Esophagus (tissue), 2 donors: ENCODE measurements around the gene SLC17A8. TPM values are rescaled to one million over a fixed set of nuclear protein-coding genes. Genes with fewer than 3 reads are reported as not detected.
"Not testable (repeated sequence)": the region's sequence is repeated elsewhere in the genome, so short reads cannot be mapped to it uniquely, and the experiment has no call there.

Source experiments
- H3K27ac ChIP-seq, 2 donors: one replicate each; pipeline ENCODE4 v1.5.1; 2013; ENCODE audit warnings: low read depth in 2 of 2, mild to moderate bottlenecking in 2 of 2, inconsistent platforms in 1 of 2, low read length in 1 of 2, moderate library complexity in 1 of 2
- H3K27me3 ChIP-seq, 2 donors: one replicate each; pipeline ENCODE4 v1.6.1; 2013; ENCODE audit warnings: low read length in 2 of 2, control low read depth in 1 of 2, mild to moderate bottlenecking in 1 of 2; ENCODE audit not compliant: insufficient read depth in 2 of 2, control insufficient read depth in 1 of 2
- H3K36me3 ChIP-seq, 2 donors: one replicate each; pipeline ENCODE4 v1.6.1; 2013; ENCODE audit warnings: low read length in 1 of 2; ENCODE audit not compliant: control insufficient read depth in 2 of 2, insufficient read depth in 2 of 2
- H3K4me1 ChIP-seq, 2 donors: one replicate each; pipeline ENCODE4 v1.6.1; 2013; ENCODE audit warnings: low read length in 1 of 2; ENCODE audit not compliant: control insufficient read depth in 2 of 2, insufficient read depth in 2 of 2
- H3K4me3 ChIP-seq, 2 donors: one replicate each; pipeline ENCODE4 v1.5.1; 2013; ENCODE audit warnings: low read length in 2 of 2, mild to moderate bottlenecking in 2 of 2, low read depth in 1 of 2, moderate library complexity in 1 of 2
- H3K9me3 ChIP-seq, 2 donors: one replicate each; pipeline ENCODE4 v1.6.1; 2013; ENCODE audit warnings: mild to moderate bottlenecking in 2 of 2, low read depth in 1 of 2, low read length in 1 of 2, moderate library complexity in 1 of 2; ENCODE audit not compliant: control insufficient read depth in 2 of 2, insufficient read depth in 1 of 2
- WGBS, 2 donors: extraction: QIAGEN DNeasy Blood & Tissue Kit; methylation state at CpG; one replicate each; pipeline ENCODE4 v1.1.7; 2013; 5-methylcytosine and 5-hydroxymethylcytosine counted together
- polyA plus RNA-seq, 2 donors: library from polyadenylated mRNA; stranded (reverse); fragments of 200-250 nt; gene quantifications; one replicate each; pipeline ENCODE4 v1.2.3, GENCODE V29; 2013
- donor health status: healthy with polysubstance abuse.
- donor health status: Bipolar disorder and iron deficiency.

Gene SLC17A8
- polyA plus RNA-seq, 2 donors: not detected

DNA sequence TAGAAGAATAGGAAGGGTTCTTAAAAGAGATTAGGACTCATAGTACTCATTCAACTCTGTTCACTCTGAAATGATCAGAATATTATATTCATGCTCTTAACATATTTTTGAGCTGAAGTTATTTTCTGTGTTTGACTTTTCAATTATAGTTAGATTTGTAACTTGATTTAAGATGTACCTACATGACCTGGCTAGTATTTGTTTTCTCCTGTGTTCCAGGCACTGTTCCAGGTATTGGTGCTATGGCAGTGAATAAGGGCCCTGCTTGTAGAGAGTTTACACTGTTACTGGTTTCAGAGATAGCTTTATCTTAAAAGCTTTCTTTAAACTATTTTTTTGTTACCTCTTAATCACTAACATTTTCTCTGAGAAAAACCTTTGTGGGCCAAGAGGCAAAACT is 19.1 kb upstream of the SLC17A8 start:
- Histone ChIP-seq H3K9me3 (no peaks in the 10 kb centered on the region), H3K36me3 (peaks cover 0 to 4% of the 10 kb centered on the region in 2 donors), H3K4me1 (no peaks in the 10 kb centered on the region), H3K27me3 (no peaks in the 10 kb centered on the region), H3K27ac (no peak overlapping the region), H3K4me3 (no peak overlapping the region)

DNA sequence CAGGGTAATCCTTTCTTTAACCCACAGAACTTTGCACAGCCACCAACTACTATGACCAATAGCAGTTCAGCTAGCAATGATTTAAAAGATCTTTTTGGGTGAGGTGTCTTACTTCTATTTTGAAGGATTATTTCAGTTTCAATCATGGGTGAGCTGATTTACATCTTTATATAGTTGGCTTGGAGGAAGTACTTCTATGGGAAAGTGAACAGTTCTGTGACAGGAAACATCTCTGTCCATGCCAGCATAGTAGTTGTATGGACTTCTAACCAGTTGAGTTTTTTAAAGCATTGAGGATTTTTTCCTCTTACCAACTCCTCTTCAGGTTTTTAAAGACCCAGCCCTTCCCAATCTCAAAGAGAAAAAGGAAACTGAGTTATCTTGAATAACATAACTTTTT is 17.8 kb upstream of the SLC17A8 start:
- H3K4me3 ChIP-seq: no peak overlapping the region
- no peaks in the 10 kb centered on the region for H3K27me3 ChIP-seq
- H3K9me3 ChIP-seq: no peaks in the 10 kb centered on the region
- H3K4me1 ChIP-seq: no peaks in the 10 kb centered on the region
- H3K27ac ChIP-seq: no peak overlapping the region
- H3K36me3 ChIP-seq: peaks cover 0 to 4% of the 10 kb centered on the region in 2 donors

DNA sequence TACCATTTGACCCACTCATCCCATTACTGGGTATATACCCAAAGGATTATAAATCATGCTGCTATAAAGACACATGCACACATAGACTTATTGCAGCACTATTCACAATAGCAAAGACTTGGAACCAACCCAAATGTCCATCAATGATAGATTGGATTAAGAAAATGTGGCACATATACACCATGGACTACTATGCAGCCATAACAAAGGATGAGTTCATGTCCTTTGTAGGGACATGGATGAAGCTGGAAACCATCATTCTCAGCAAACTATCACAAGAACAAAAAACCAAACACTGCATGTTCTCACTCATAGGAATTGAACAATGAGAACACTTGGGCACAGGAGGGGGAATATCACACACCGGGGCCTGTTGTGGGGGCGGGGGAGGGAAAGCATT is 14.0 kb upstream of the SLC17A8 start:
- H3K36me3 ChIP-seq, H3K4me1 ChIP-seq, H3K9me3 ChIP-seq, H3K4me3 ChIP-seq, H3K27ac ChIP-seq, H3K27me3 ChIP-seq: not testable (repeated sequence)
- 95 to 96% methylated on average over 2 of the region's 2 CpGs for WGBS, 2 donors

DNA sequence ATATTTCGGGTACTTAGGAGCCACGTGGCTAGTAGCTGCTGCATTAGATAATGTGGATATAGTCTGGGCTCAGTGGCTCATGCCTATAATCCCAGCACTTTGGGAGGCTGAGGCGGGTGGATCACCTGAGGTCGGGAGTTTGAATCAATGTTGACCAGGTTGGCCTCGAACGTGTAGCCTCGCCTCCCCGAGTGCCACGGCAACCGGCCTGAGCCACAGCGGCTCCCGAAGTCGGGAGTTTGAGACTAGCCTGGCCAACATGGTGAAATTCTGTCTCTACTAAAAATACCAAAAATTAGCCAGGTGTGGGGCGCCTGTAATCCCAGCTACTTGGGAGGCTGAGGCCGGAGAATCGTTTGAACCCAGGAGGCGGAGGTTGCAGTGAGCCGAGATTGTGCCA is 12.5 kb upstream of the SLC17A8 start:
- not testable (repeated sequence) for H3K4me3 ChIP-seq, H3K27me3 ChIP-seq, H3K9me3 ChIP-seq, H3K27ac ChIP-seq, H3K36me3 ChIP-seq, H3K4me1 ChIP-seq
- WGBS, 2 donors: 92 to 97% methylated on average over 18 of the region's 18 CpGs

DNA sequence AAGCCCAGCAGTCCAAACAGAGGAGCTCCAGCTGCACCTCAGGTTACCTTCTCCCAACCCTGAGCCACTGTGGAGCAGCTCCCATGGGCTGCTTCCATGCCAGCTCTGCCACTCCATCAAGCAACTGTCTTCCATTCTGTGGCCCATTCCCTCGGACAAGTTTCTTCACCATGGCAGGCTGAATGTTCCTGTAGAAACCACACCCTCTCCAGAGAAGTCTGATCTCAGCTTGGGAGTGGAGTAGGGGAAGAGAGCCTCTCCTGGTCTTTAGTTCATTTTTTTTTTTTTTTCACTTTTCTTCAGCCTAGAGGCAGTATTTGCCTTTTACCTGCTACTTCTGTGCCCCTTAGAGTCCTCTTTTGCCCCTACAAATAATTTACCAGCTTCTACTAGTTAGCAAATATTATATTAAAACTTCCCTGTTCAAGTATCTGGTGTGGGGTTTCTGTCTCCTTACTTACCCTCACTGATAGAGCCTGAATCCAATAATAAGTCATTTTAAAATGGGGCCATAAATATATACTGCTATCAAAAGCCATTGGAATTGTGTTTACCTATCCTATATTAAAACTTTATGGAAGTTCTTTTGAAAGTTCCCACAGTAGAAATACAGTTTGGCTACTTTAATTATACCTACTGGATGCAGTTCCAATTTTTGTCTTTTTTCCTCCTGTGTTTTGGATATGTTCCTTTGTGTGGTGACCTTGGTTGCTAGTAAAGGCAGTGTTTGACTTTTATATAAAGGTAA is 11.7 kb upstream of the SLC17A8 start:
- 46 to 52% methylated on average over 1 of the region's 1 CpG for WGBS, 2 donors

DNA sequence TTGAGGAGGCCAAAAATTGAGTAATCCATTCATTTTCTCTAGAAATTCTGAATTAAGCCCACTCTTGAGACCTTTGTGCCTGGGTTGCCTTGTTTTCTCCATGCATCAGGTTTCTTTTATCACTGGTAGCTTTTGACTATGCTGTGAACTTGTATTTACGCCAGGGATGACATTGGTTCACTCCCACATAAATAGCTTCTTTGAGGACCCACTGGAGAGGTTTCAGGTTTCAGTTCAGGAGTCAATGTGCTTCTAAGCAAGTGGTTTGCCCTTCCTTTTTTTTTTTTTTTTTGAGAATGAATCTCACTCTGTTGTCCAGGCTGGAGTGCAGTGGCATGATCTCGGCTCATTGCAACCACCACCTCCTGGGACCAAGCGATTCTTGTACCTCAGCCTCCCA is 10.2 kb upstream of the SLC17A8 start:
- no peaks in the 10 kb centered on the region for H3K36me3 ChIP-seq
- 73 to 86% methylated on average over 3 of the region's 3 CpGs for WGBS, 2 donors
- H3K9me3 ChIP-seq: no peaks in the 10 kb centered on the region
- no peak overlapping the region for H3K4me3 ChIP-seq
- no peaks in the 10 kb centered on the region for H3K4me1 ChIP-seq
- no peak overlapping the region for H3K27ac ChIP-seq
- no peaks in the 10 kb centered on the region for H3K27me3 ChIP-seq

More for the DNA sequence above, 11.7 kb upstream of the SLC17A8 start:
- H3K36me3 ChIP-seq: no peaks in the 10 kb centered on the region
- no peak overlapping the region for H3K27ac ChIP-seq
- no peaks in the 10 kb centered on the region for H3K27me3 ChIP-seq
- no peaks in the 10 kb centered on the region for H3K4me1 ChIP-seq
- H3K9me3 ChIP-seq: no peaks in the 10 kb centered on the region
- no peak overlapping the region for H3K4me3 ChIP-seq

DNA sequence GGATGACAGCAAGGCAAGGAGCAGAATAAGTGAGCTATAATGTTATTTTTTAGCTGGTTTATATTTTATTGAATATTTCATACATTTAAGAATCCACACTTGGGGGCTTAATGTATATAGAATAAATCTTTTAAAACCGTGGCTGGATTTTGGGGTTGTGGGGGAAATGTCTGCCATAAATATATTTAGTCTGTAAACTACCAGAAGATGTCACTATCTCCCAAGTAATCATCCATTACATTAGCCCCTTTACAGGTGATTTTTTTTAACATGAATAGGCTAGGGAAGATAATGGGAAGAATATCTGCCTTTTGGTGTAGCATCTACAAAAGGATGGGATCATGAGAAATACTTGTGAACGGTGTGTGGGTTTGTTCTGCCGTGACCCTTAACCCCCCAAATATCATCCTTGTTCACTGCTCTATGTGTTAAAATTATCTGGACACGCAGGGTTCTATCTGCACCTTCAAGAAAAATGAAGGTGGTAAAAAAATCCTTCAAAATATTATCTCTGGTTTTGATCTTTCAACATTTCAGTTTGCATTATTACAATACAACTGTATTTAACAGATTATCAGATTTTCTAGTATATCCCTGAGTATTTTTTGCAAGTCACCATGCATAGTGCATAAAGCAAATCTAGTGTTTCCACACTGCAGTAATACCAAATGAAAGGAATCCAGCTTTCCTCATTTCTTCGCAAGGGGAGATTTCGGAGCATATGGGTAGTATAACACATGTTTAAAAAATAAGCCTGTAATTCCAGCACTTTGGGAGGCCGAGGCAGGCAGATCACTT is 8.0 kb upstream of the SLC17A8 start:
- peaks cover 0 to 4% of the 10 kb centered on the region in 2 donors for H3K9me3 ChIP-seq
- H3K27me3 ChIP-seq: no peaks in the 10 kb centered on the region
- H3K27ac ChIP-seq: no peak overlapping the region
- WGBS, 2 donors: 73 to 78% methylated on average over 7 of the region's 7 CpGs
- H3K4me1 ChIP-seq: no peaks in the 10 kb centered on the region
- H3K4me3 ChIP-seq: no peak overlapping the region
- no peaks in the 10 kb centered on the region for H3K36me3 ChIP-seq

DNA sequence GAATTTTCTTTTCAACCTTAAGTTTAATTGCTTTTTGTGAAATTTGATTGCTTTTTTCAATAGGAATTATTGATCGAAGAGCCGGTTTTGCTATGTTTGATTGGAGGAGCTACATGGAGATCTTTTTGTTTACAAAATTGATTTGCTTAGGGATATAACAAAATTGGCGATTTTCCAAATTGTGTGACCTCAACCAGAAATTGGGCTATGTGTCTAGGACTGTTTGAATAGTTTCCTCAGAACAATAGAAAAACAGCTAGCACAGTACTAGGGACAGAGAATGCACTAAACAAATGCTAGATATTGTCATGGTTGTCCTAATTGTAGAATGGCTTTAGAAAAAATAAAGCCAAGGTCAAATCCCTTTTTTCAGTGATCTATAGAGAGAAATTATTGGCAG is 2.4 kb downstream of the SLC17A8 start:
- Histone ChIP-seq H3K36me3 (no peaks in the 10 kb centered on the region), H3K27me3 (no peaks in the 10 kb centered on the region), H3K27ac (no peak overlapping the region), H3K4me3 (no peak overlapping the region), H3K9me3 (no peaks in the 10 kb centered on the region), H3K4me1 (no peaks in the 10 kb centered on the region)
- WGBS, 2 donors: 54 to 62% methylated on average over 3 of the region's 3 CpGs

DNA sequence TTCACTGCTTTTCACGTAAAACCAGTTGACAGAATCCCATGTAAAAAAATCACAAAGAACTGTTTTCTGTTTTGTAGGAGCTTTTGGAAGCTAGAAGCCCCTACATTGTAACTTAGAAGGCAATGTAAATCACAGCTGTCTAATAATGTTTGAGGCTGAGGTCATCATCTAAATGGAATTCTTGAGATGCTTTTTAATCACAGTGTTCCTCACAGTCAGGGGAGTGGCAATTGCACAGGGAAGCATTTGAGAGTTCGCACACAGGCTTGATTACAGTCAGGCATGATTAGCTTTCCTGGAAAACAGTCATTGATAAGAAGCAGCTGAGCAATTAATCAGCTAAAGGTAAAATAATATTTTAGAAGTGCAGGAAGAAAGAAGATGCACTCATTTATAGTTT is 2.9 kb downstream of the SLC17A8 start:
- no peaks in the 10 kb centered on the region for H3K4me1 ChIP-seq
- no peak overlapping the region for H3K4me3 ChIP-seq
- no peaks in the 10 kb centered on the region for H3K27me3 ChIP-seq
- H3K27ac ChIP-seq: no peak overlapping the region
- no peaks in the 10 kb centered on the region for H3K9me3 ChIP-seq
- no peaks in the 10 kb centered on the region for H3K36me3 ChIP-seq
- 49 to 52% methylated on average over 2 of the region's 2 CpGs for WGBS, 2 donors

DNA sequence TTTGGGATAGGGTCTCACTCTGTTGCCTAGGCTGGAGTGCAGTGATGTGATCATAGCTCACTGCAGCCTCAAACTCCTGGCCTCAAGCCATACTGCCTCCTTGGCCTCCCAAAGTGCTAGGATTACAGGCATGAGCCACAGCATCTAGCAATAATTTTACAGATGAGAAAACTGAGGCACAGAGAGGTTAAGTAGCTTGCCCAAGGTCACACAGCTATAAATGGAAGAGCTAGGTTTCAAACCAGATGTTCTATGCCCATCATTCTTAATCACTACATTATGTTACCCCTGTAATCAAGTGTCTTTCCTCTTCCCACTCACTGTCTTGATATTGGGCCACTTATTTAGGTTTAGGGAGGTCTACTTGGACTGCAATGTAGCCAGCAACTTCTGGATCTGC is 3.6 kb downstream of the SLC17A8 start:
- Histone ChIP-seq H3K4me3 (no peak overlapping the region), H3K36me3 (no peaks in the 10 kb centered on the region), H3K9me3 (no peaks in the 10 kb centered on the region), H3K27ac (no peak overlapping the region), H3K27me3 (no peaks in the 10 kb centered on the region), H3K4me1 (no peaks in the 10 kb centered on the region)
